Astrocyte (in vitro differentiated cells and primary cell): Measurements from ENCODE around the gene IFRD2. TPM values are rescaled to one million over a fixed set of nuclear protein-coding genes. Genes with fewer than 3 reads are reported as not detected.

ENCODE experiments used
- DNase-seq: peaks from one replicate; pipeline ENCODE4 v3.0.0-alpha.2; 2010; ENCODE audit warnings: low read depth
- FAIRE-seq: peaks from 2 replicates; lab custom pipeline; 2011; peaks lifted over from hg19 to GRCh38; lab: Jason Lieb, UNC
- H2AFZ ChIP-seq: 2 replicates; pipeline ENCODE4 v1.6.0; 2012; ENCODE audit warnings: low read depth, low read length, inconsistent platforms
- H3K27ac ChIP-seq: 2 replicates; pipeline ENCODE4 v1.5.1; 2011; ENCODE audit warnings: low read depth, low read length, inconsistent platforms
- H3K27me3 ChIP-seq: 2 replicates; pipeline ENCODE4 v1.6.0; 2011; ENCODE audit warnings: low read length, inconsistent platforms; ENCODE audit not compliant: insufficient read depth
- H3K36me3 ChIP-seq: 2 replicates; pipeline ENCODE4 v1.5.1; 2011; ENCODE audit warnings: low read length, inconsistent platforms; ENCODE audit not compliant: insufficient read depth
- H3K4me1 ChIP-seq: 2 replicates; pipeline ENCODE4 v1.5.1; 2011; ENCODE audit warnings: low read length, inconsistent platforms; ENCODE audit not compliant: insufficient read depth
- H3K4me2 ChIP-seq: 2 replicates; pipeline ENCODE4 v1.6.0; 2012; ENCODE audit warnings: low read length, inconsistent platforms
- H3K4me3 ChIP-seq: 2 replicates; pipeline ENCODE4 v1.5.1; 2011; ENCODE audit warnings: low read depth, mild to moderate bottlenecking, low read length, inconsistent platforms; ENCODE audit not compliant: insufficient read depth
- H3K79me2 ChIP-seq: 2 replicates; pipeline ENCODE4 v1.6.0; 2012; ENCODE audit warnings: mild to moderate bottlenecking, low read length, inconsistent platforms; ENCODE audit not compliant: insufficient read depth
- H3K9ac ChIP-seq: 2 replicates; pipeline ENCODE4 v1.6.0; 2012; ENCODE audit warnings: mild to moderate bottlenecking, low read length, inconsistent platforms
- H3K9me3 ChIP-seq: 2 replicates; pipeline ENCODE4 v1.5.1; 2012; ENCODE audit warnings: low read depth, mild to moderate bottlenecking, low read length, inconsistent platforms; ENCODE audit not compliant: insufficient read depth
- H4K20me1 ChIP-seq: 2 replicates; pipeline ENCODE4 v1.6.0; 2012; ENCODE audit warnings: low read length, inconsistent platforms; ENCODE audit not compliant: insufficient read depth
- H3K27ac Mint-ChIP-seq: one replicate; pipeline ENCODE4 v1.8.0; 2021; ENCODE audit warnings: mild to moderate bottlenecking, mixed read lengths; ENCODE audit not compliant: unreplicated experiment
- H3K27me3 Mint-ChIP-seq: one replicate; pipeline ENCODE4 v1.8.0; 2021; ENCODE audit warnings: low read depth, mixed read lengths; ENCODE audit not compliant: unreplicated experiment
- H3K36me3 Mint-ChIP-seq: one replicate; pipeline ENCODE4 v1.8.0; 2021; ENCODE audit warnings: low read depth, mixed read lengths; ENCODE audit not compliant: unreplicated experiment
- H3K4me1 Mint-ChIP-seq: one replicate; pipeline ENCODE4 v1.8.0; 2021; ENCODE audit warnings: low read depth, mixed read lengths; ENCODE audit not compliant: unreplicated experiment
- H3K4me3 Mint-ChIP-seq: one replicate; pipeline ENCODE4 v1.8.0; 2021; ENCODE audit warnings: mild to moderate bottlenecking, moderate library complexity, mixed read lengths; ENCODE audit not compliant: unreplicated experiment
- H3K9me3 Mint-ChIP-seq: one replicate; pipeline ENCODE4 v1.8.0; 2021; ENCODE audit warnings: mild to moderate bottlenecking, mixed read lengths; ENCODE audit not compliant: unreplicated experiment
- EZH2 ChIP-seq: IDR thresholded peaks from 2 replicates; pipeline ENCODE4 v1.6.1; 2012; ENCODE audit warnings: mild to moderate bottlenecking, low read length, inconsistent platforms; ENCODE audit not compliant: insufficient read depth
- total RNA-seq: library from RNA; stranded (reverse); gene quantifications from 2 replicates; pipeline ENCODE4 v1.2.1, GENCODE V29; 2021
- TF ChIP-seq, protein P1 (sequence below): IDR thresholded peaks from 2 replicates; pipeline ENCODE4 v1.5.1; 2011; ENCODE audit warnings: low read depth, mild to moderate bottlenecking, inconsistent platforms, low read length, moderate library complexity; ENCODE audit not compliant: insufficient read depth

Gene IFRD2
- total RNA-seq, 1 donor from 2014 or later = 66.8 TPM

DNA sequence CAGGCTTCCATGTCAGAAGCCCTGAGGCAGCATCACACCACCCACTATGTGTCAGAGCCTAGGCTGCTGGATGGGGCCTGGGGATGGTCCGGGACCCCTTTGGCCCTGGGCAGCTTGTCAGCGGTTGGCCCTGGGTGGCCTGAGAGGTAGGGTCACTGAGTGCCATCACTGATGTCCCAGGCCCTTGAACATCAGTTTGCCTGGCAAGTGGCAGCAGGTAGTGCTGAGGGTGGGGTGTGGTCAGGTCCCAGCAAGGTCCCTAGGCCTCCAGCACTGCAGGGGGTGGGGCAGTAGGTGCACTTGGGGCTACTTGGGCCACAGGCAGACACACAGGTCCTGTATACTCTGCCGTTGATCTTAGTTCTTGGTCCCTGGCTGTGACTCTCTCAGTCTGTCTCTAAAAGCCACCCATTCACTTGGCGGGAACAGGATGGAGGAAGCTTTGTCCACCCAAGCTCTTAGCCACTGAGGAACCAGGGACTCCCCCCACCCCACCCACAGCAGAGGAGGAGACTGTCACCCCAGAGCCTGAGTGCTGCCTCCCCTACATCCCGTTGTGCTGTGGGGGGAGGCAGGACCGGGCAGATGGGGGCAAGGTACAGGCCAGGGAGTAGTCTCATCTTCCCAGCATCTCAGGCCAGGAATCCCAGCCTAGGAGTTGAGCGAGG, 50.4 kb downstream of the IFRD2 start:
- H4K20me1 ChIP-seq = peaks cover 73% of the 10 kb centered on the region
- Mint-ChIP-seq H3K27me3 (no peaks in the 10 kb centered on the region), H3K4me3 (peak overlapping the region; percentile 75), H3K9me3 (no peaks in the 10 kb centered on the region), H3K4me1 (peaks cover 44% of the 10 kb centered on the region), H3K27ac (no peak overlapping the region), H3K36me3 (peaks cover 8% of the 10 kb centered on the region)
- no peak overlapping the region for H3K4me3 ChIP-seq
- no peaks in the 10 kb centered on the region for H3K27me3 ChIP-seq
- H2AFZ ChIP-seq = no peak overlapping the region
- peak overlapping the region; percentile 19 for H3K27ac ChIP-seq
- peaks cover 68% of the 10 kb centered on the region for H3K4me1 ChIP-seq
- H3K4me2 ChIP-seq = peak overlapping the region; percentile 33
- peak overlapping the region; percentile 5 for H3K9ac ChIP-seq
- FAIRE-seq (no peak), DNase-seq (no peak)
- peaks cover 3% of the 10 kb centered on the region for H3K36me3 ChIP-seq
- TF ChIP-seq, protein P1, sequence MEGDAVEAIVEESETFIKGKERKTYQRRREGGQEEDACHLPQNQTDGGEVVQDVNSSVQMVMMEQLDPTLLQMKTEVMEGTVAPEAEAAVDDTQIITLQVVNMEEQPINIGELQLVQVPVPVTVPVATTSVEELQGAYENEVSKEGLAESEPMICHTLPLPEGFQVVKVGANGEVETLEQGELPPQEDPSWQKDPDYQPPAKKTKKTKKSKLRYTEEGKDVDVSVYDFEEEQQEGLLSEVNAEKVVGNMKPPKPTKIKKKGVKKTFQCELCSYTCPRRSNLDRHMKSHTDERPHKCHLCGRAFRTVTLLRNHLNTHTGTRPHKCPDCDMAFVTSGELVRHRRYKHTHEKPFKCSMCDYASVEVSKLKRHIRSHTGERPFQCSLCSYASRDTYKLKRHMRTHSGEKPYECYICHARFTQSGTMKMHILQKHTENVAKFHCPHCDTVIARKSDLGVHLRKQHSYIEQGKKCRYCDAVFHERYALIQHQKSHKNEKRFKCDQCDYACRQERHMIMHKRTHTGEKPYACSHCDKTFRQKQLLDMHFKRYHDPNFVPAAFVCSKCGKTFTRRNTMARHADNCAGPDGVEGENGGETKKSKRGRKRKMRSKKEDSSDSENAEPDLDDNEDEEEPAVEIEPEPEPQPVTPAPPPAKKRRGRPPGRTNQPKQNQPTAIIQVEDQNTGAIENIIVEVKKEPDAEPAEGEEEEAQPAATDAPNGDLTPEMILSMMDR = no peak
- no peak for TF ChIP-seq EZH2
- no peaks in the 10 kb centered on the region for H3K9me3 ChIP-seq
- peaks cover 93% of the 10 kb centered on the region for H3K79me2 ChIP-seq

DNA sequence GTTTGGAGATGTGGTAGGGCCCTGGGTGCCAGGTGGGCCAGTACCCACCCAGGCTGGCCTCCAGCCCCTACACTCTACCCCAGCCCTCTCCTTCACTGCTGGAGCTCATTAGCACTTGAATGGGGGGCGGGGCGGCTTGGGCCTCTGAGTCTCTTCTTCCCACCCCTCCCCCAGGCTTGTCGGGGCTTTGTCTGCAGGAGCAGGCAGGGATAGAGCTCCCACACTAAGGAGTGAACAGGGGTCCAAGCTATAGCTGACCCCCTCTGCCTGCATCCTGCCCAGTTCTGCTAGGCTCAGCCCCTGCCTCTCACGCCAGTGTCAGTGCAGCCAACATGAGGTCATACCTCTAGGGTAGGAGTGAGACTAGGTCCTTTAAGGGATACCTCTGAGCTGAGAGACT, 51.1 kb downstream of the IFRD2 start:
- H3K27me3 Mint-ChIP-seq = no peaks in the 10 kb centered on the region
- peak overlapping the region; percentile 59 for H3K27ac Mint-ChIP-seq
- Histone ChIP-seq H3K36me3 (peaks cover 3% of the 10 kb centered on the region), H3K4me1 (peaks cover 61% of the 10 kb centered on the region), H4K20me1 (peaks cover 79% of the 10 kb centered on the region), H3K79me2 (peaks cover 99% of the 10 kb centered on the region), H2AFZ (no peak overlapping the region), H3K27me3 (no peaks in the 10 kb centered on the region), H3K4me3 (no peak overlapping the region), H3K27ac (no peak overlapping the region), H3K9ac (peak overlapping the region; percentile 5), H3K4me2 (peak overlapping the region; percentile 33), H3K9me3 (no peaks in the 10 kb centered on the region)
- H3K4me1 Mint-ChIP-seq = peaks cover 41% of the 10 kb centered on the region
- no peak for TF ChIP-seq EZH2
- TF ChIP-seq, protein P1 = no peak
- DNase-seq (no peak), FAIRE-seq (no peak)
- no peaks in the 10 kb centered on the region for H3K9me3 Mint-ChIP-seq
- H3K4me3 Mint-ChIP-seq = peak overlapping the region; percentile 75
- peaks cover 10% of the 10 kb centered on the region for H3K36me3 Mint-ChIP-seq

DNA sequence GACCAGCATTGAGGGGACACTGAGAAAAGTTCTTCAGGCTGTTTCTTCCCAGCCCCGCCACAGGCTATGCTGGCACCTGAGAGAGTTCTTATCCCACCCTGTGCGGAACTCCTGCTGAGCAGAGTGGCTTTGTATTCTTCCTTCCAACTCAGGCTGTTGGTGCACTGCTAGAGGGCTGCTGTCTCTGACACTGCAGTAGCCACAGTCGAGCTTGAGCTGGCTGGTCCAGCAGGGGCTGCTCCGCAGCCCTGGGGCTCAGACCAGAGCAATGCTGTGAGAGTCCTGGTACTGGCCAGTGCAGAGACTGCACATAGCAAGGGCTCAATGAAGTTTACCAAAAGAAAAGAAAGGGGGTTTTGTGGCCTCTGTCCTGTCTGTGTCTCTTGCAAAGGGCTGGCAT, 52.6 kb downstream of the IFRD2 start:
- TF ChIP-seq, protein P1 = no peak
- no peak for TF ChIP-seq EZH2
- H3K27me3 Mint-ChIP-seq = no peaks in the 10 kb centered on the region
- Histone ChIP-seq H3K27me3 (no peaks in the 10 kb centered on the region), H3K4me3 (no peak overlapping the region), H3K36me3 (peaks cover 3% of the 10 kb centered on the region), H3K4me2 (peak overlapping the region; percentile 38), H3K9me3 (no peaks in the 10 kb centered on the region), H2AFZ (no peak overlapping the region), H3K27ac (no peak overlapping the region), H4K20me1 (peaks cover 78% of the 10 kb centered on the region), H3K9ac (peak overlapping the region; percentile 95), H3K4me1 (peaks cover 52% of the 10 kb centered on the region), H3K79me2 (peaks cover 87% of the 10 kb centered on the region)
- H3K4me3 Mint-ChIP-seq = peak overlapping the region; percentile 100
- peak overlapping the region; percentile 83 for H3K27ac Mint-ChIP-seq
- H3K4me1 Mint-ChIP-seq = peaks cover 36% of the 10 kb centered on the region
- DNase-seq (no peak), FAIRE-seq (no peak)
- H3K36me3 Mint-ChIP-seq = peaks cover 8% of the 10 kb centered on the region
- no peaks in the 10 kb centered on the region for H3K9me3 Mint-ChIP-seq
